ENCODE results near the gene FOXK1.
"Not testable (repeated sequence)": the region's sequence is repeated elsewhere in the genome, so short reads cannot be mapped to it uniquely, and the experiment has no call there.

Gene FOXK1

GRCh38 chr7:4681886-4682620 lies at the start of gene FOXK1:
Gene FOXK1 (plus strand): TSS chr7:4682295. CDS start chr7:4682309, 14 bp downstream.
- DNase-seq = peak; percentile 64

- DNase-seq = no peak
Observed at GRCh38 chr7:4633012-4633411, 49.1 kb upstream of the FOXK1 start.

GRCh38 chr7:4634166-4634565 lies 47.9 kb upstream of the FOXK1 start:
- DNase-seq = no peak

GRCh38 chr7:4638781-4639575 lies 43.1 kb upstream of the FOXK1 start:
- no peak for DNase-seq

- no peak for DNase-seq
Observed at GRCh38 chr7:4641091-4641666, 40.9 kb upstream of the FOXK1 start.

- peak; percentile 80 for DNase-seq
Observed at GRCh38 chr7:4641667-4642467, 40.2 kb upstream of the FOXK1 start.

GRCh38 chr7:4642468-4643203 lies 39.5 kb upstream of the FOXK1 start:
- no peak for DNase-seq

- DNase-seq = not testable (repeated sequence)
Observed at GRCh38 chr7:4643204-4643471, 39.0 kb upstream of the FOXK1 start.

- DNase-seq = no peak
Observed at GRCh38 chr7:4645246-4645645, 36.8 kb upstream of the FOXK1 start.

GRCh38 chr7:4648111-4648510 lies 34.0 kb upstream of the FOXK1 start:
- DNase-seq = no peak

GRCh38 chr7:4650433-4651047 lies 31.6 kb upstream of the FOXK1 start:
- DNase-seq = no peak

GRCh38 chr7:4653771-4654170 lies 28.3 kb upstream of the FOXK1 start:
- no peak for DNase-seq

- DNase-seq = no peak
Observed at GRCh38 chr7:4655311-4655710, 26.8 kb upstream of the FOXK1 start.

- DNase-seq = no peak
Observed at GRCh38 chr7:4655896-4656295, 26.2 kb upstream of the FOXK1 start.

GRCh38 chr7:4657640-4658417 lies 24.3 kb upstream of the FOXK1 start:
- DNase-seq = no peak

GRCh38 chr7:4659551-4660286 lies 22.4 kb upstream of the FOXK1 start:
- DNase-seq = no peak

GRCh38 chr7:4661871-4662270 lies 20.2 kb upstream of the FOXK1 start:
- DNase-seq = no peak

GRCh38 chr7:4663239-4664018 lies 18.7 kb upstream of the FOXK1 start:
- no peak for DNase-seq

GRCh38 chr7:4665661-4666060 lies 16.4 kb upstream of the FOXK1 start:
- DNase-seq = no peak

Data from NCI-H2227 treated with DMSO at 0.1 percent for 48 hours (cell line).